K562 (cell line): ENCODE data around the gene NUP98. TPM values are rescaled to one million over a fixed set of nuclear protein-coding genes. Genes with fewer than 3 reads are reported as not detected.

Source experiments
- BDP1 ChIP-seq: IDR thresholded peaks from 3 replicates; pipeline ENCODE4 v1.6.1; 2011; ENCODE audit not compliant: insufficient read length, insufficient read depth
- CREB3 ChIP-seq: fragments of 450-650 bp; conservative IDR thresholded peaks from 2 replicates; pipeline ENCODE4 v1.6.1; 2016; ENCODE audit warnings: missing genetic modification characterization, low read depth, mild to moderate bottlenecking, missing compliant biosample characterization, moderate library complexity
- DACH1 ChIP-seq: fragments of 450-650 bp; IDR thresholded peaks from 2 replicates; pipeline ENCODE4 v1.6.1; 2018; ENCODE audit not compliant: partially characterized antibody
- EHMT2 ChIP-seq: fragments of 450-650 bp; IDR thresholded peaks from 2 replicates; pipeline ENCODE4 v1.6.1; 2018; ENCODE audit warnings: antibody characterized with exemption
- FOXJ3 ChIP-seq: sonication (generic); formaldehyde crosslinking; IDR thresholded peaks from 2 replicates; pipeline ENCODE4 v1.4.0; 2020; ENCODE audit warnings: mild to moderate bottlenecking, missing genetic modification reagents
- MCM2 ChIP-seq: fragments of 450-650 bp; IDR thresholded peaks from 2 replicates; pipeline ENCODE4 v1.6.1; 2017; ENCODE audit warnings: low read depth, mild to moderate bottlenecking
- NRF1 ChIP-seq, 2 experiments: fragments of 450-650 bp; IDR thresholded peaks in 1 of 2; conservative IDR thresholded peaks in 1 of 2; 2 replicates each; pipeline ENCODE4 v1.6.1; 2014; ENCODE audit warnings: mild to moderate bottlenecking in 2 of 2
- RBM25 ChIP-seq: fragments of 200-400 bp; formaldehyde crosslinking; IDR thresholded peaks from 2 replicates; pipeline ENCODE4 v1.6.1; 2018; ENCODE audit warnings: low read length, low read depth, moderate library complexity; ENCODE audit not compliant: severe bottlenecking
- SNIP1 ChIP-seq: fragments of 450-650 bp; IDR thresholded peaks from 2 replicates; pipeline ENCODE4 v1.7.1; 2017; ENCODE audit warnings: low read depth, mild to moderate bottlenecking
- ZC3H8 ChIP-seq: fragments of 450-650 bp; IDR thresholded peaks from 2 replicates; pipeline ENCODE4 v1.6.1; 2017
- ZNF41 ChIP-seq: fragments of 250-450 bp; sonication (Bioruptor Pico); conservative IDR thresholded peaks from 2 replicates; pipeline ENCODE4 v1.4.0; 2020; ENCODE audit warnings: mild to moderate bottlenecking
- ZNF639 ChIP-seq, 2 experiments: fragments of 200-800 bp in 1 of 2; sonication (Bioruptor generic) in 1 of 2; sonication (generic) in 1 of 2; formaldehyde crosslinking in 1 of 2; IDR thresholded peaks in 1 of 2; conservative IDR thresholded peaks in 1 of 2; 2 replicates each; pipeline versions ENCODE4 v1.5.0 to v1.6.1; 2016 to 2020; ENCODE audit warnings: missing compliant biosample characterization in 1 of 2, missing genetic modification characterization in 1 of 2, missing genetic modification reagents in 1 of 2
- ZNF778 ChIP-seq: fragments of 450-650 bp; formaldehyde crosslinking; IDR thresholded peaks from 2 replicates; pipeline ENCODE4 v1.4.0; 2020; ENCODE audit warnings: mild to moderate bottlenecking, moderate library complexity
- polyA plus RNA-seq, 8 experiments: library from polyadenylated mRNA; depleted of rRNA in 4 of 8; stranded (reverse) in 5 of 8; unstranded in 3 of 8; fragments of >200 nt; fragmentation: Nextera tagmentation in 2 of 8; fragmentation: Illumina TruSeq in 1 of 8; extraction: Ambion mirVana in 2 of 8; extraction: Trizol in 1 of 8; gene quantifications; 2 replicates each; pipeline versions ENCODE4 v1.2.1 to v1.2.3, GENCODE V29; 2011 to 2014; ENCODE audit warnings: inconsistent platforms in 1 of 8, missing spikeins in 1 of 8
- total RNA-seq, 7 experiments: library from RNA; depleted of rRNA in 6 of 7; stranded (reverse); fragments of >200 nt in 6 of 7; fragmentation: Illumina TruSeq in 2 of 7; extraction: Trizol in 2 of 7; gene quantifications; 2 replicates each; pipeline versions ENCODE4 v1.2.1 to v1.2.3, GENCODE V29; 2011 to 2021; ENCODE audit warnings: low replicate concordance in 1 of 7
- TF ChIP-seq, protein P1 (sequence below), 2 experiments: fragments of 450-650 bp; IDR thresholded peaks; 2 replicates each; pipeline ENCODE4 v1.6.1; 2016; ENCODE audit warnings: mild to moderate bottlenecking in 2 of 2, borderline replicate concordance in 1 of 2, low read depth in 1 of 2, moderate library complexity in 1 of 2
- TF ChIP-seq, protein P2 (sequence below): fragments of 250-450 bp; sonication (Bioruptor Pico); IDR thresholded peaks from 2 replicates; pipeline ENCODE4 v1.4.0; 2020; ENCODE audit warnings: mild to moderate bottlenecking, moderate library complexity

NUP98 gene
- total and polyA plus RNA-seq, 9 of the 15 experiments (the other 6 are each of a cell fraction or from before 2014, with no cell fraction given) = 45.1 to 196 (median 130) TPM

GRCh38 chr11:3745161-3745560, 52.2 kb downstream of the NUP98 start (continued):
- TF ChIP-seq BDP1 (no peak), SNIP1 (no peak), RBM25 (no peak), DACH1 (no peak), NRF1 (conservative IDR thresholded peaks at IDR 0.05 in 1 of 2, IDR thresholded peaks at IDR 0.05 in 1 of 2) (no peak), ZNF778 (CRISPR knock-in tag) (no peak), CREB3 (tag) (no peak), EHMT2 (no peak), FOXJ3 (no peak), MCM2 (no peak), ZC3H8 (no peak), ZNF639 (CRISPR knock-in tag; conservative IDR thresholded peaks at IDR 0.05 in 1 of 2, IDR thresholded peaks at IDR 0.05 in 1 of 2) (no peak), ZNF41 (no peak)
- TF ChIP-seq, protein P1, sequence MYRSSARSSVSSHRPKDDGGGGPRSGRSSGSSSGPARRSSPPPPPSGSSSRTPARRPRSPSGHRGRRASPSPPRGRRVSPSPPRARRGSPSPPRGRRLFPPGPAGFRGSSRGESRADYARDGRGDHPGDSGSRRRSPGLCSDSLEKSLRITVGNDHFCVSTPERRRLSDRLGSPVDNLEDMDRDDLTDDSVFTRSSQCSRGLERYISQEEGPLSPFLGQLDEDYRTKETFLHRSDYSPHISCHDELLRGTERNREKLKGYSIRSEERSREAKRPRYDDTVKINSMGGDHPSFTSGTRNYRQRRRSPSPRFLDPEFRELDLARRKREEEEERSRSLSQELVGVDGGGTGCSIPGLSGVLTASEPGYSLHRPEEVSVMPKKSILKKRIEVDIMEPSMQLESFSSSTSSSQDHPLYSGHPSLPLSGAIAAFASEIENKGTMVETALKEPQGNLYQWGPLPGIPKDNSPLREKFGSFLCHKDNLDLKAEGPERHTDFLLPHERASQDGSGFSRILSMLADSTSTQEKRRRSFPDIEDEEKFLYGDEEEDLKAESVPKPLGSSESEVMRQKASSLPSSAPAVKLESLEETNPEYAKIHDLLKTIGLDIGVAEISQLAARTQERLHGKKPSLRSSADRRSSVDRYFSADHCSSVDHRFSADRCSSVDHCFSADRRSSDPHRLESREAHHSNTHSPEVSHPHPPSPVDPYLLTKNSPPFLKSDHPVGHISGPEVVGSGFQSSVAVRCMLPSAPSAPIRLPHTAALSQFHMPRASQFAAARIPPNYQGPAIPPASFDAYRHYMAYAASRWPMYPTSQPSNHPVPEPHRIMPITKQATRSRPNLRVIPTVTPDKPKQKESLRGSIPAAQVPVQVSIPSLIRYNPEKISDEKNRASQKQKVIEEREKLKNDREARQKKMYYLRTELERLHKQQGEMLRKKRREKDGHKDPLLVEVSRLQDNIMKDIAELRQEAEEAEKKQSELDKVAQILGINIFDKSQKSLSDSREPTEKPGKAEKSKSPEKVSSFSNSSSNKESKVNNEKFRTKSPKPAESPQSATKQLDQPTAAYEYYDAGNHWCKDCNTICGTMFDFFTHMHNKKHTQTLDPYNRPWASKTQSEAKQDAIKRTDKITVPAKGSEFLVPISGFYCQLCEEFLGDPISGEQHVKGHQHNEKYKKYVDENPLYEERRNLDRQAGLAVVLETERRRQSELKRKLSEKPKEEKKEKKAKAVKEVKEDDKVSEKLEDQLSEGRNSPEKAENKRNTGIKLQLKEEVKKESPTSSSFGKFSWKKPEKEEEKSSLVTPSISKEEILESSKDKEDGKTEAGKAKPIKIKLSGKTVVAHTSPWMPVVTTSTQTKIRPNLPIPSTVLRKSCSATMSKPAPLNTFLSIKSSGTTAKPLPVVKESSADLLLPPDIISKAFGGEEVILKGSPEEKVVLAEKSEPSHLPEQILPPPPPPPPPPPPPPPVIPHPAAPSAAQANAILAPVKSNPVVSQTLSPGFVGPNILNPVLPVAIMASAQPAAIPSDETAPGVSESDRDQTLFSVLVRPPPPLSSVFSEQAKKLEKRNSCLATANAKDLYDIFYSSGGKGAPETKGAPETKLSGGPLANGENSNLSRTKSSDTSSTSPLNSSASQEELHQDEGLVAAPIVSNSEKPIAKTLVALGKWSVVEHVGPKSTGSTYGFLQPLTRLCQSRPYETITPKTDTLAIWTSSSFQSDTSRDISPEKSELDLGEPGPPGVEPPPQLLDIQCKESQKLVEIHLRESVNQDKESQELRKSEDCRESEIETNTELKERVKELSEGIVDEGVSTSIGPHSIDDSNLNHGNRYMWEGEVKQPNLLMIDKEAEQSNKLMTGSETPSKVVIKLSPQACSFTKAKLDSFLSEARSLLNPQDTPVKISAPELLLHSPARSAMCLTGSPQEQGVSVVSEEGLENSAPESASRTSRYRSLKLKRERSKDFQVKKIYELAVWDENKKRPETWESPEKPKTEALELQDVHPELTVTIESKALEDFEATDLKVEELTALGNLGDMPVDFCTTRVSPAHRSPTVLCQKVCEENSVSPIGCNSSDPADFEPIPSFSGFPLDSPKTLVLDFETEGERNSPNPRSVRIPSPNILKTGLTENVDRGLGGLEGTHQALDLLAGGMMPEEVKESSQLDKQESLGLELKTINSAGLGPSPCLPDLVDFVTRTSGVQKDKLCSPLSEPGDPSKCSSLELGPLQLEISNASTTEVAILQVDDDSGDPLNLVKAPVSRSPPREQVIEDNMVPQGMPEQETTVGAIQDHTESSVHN (IDR thresholded peaks at IDR 0.05; ENCODE audit: borderline replicate concordance in 1 of 2, low read depth in 1 of 2) = no peak
- TF ChIP-seq, protein P2, sequence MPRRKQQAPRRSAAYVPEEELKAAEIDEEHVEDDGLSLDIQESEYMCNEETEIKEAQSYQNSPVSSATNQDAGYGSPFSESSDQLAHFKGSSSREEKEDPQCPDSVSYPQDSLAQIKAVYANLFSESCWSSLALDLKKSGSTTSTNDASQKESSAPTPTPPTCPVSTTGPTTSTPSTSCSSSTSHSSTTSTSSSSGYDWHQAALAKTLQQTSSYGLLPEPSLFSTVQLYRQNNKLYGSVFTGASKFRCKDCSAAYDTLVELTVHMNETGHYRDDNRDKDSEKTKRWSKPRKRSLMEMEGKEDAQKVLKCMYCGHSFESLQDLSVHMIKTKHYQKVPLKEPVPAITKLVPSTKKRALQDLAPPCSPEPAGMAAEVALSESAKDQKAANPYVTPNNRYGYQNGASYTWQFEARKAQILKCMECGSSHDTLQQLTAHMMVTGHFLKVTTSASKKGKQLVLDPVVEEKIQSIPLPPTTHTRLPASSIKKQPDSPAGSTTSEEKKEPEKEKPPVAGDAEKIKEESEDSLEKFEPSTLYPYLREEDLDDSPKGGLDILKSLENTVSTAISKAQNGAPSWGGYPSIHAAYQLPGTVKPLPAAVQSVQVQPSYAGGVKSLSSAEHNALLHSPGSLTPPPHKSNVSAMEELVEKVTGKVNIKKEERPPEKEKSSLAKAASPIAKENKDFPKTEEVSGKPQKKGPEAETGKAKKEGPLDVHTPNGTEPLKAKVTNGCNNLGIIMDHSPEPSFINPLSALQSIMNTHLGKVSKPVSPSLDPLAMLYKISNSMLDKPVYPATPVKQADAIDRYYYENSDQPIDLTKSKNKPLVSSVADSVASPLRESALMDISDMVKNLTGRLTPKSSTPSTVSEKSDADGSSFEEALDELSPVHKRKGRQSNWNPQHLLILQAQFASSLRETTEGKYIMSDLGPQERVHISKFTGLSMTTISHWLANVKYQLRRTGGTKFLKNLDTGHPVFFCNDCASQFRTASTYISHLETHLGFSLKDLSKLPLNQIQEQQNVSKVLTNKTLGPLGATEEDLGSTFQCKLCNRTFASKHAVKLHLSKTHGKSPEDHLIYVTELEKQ (CRISPR knock-in tag) = no peak
